Upper lobe of left lung (tissue), 4 donors: ENCODE data around the gene DEFB108B.
"Not testable (repeated sequence)": the region's sequence is repeated elsewhere in the genome, so short reads cannot be mapped to it uniquely, and the experiment has no call there.

Source experiments
- CTCF ChIP-seq, 6 experiments: fragments of 450-650 bp in 4 of 6; fragments of 200-600 bp in 2 of 6; sonication (generic) in 2 of 6; IDR thresholded peaks; one replicate each; pipeline ENCODE4 v1.5.1; 2016 to 2019; ENCODE audit warnings: antibody characterized with exemption in 6 of 6
- EP300 ChIP-seq, 4 donors: sonication (generic); formaldehyde crosslinking; IDR thresholded peaks; one replicate each; pipeline ENCODE4 v1.5.1; 2017; ENCODE audit warnings: antibody characterized with exemption in 4 of 4, control low read depth in 2 of 4
- POLR2AphosphoS5 ChIP-seq, 2 donors: sonication (generic); formaldehyde crosslinking; IDR thresholded peaks; one replicate each; pipeline ENCODE4 v1.5.1; 2017; ENCODE audit warnings: antibody characterized with exemption in 2 of 2

DNA sequence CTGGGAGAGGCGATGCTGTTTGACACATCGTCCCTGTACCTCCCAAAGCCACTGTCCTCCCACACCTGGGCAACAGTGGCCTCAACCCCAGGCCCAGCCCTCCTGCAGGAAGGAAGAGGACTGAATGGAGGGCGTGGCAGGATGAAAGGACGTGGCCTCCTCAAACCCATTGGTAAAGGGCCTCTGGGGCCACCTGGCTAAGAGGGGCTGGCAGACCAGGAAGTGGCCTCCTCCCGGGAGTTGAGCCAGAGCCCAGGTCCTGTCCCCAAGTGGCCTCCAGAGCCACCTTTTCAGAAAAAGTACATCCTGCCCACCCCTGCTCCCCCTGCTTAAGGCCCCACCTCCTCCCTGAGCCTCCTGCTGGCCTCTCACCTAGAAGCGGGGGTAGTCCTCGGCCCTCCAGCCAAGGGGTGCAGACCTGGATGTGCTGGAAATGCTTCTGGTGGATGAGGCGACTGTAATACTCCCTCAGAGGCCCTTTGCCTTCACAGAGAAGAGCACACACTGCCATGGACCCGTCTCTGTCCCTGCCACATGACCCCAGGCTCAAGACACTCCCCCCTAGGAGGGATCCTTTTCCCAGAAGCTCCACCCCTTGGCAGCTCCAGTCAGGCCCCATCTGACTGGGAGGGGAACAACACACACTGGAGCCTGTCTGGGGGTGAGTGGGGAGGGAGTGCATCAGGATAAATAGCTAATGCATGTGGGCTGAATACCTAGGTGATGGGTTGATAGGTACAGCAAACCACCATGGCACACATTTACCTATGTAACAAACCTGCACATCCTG, 28.6 kb upstream of the DEFB108B start:
- not testable (repeated sequence) for TF ChIP-seq POLR2AphosphoS5, CTCF, EP300 (IDR thresholded peaks at IDR 0.05)
